Trophoblast cell (in vitro differentiated cells and primary cell): ENCODE data around the gene AEBP1.

Source experiments
- DNase-seq, 2 donors: peaks; one replicate each; pipeline ENCODE4 v3.0.0-alpha.2; 2016
- H2AFZ ChIP-seq: 2 replicates; pipeline ENCODE4 v1.6.1; 2013; ENCODE audit warnings: low read length, moderate library complexity, mild to moderate bottlenecking; ENCODE audit not compliant: insufficient read depth, poor library complexity
- H2AK5ac ChIP-seq: 2 replicates; pipeline ENCODE4 v1.6.1; 2013; ENCODE audit warnings: mild to moderate bottlenecking, low read length
- H2BK120ac ChIP-seq: 2 replicates; pipeline ENCODE4 v1.6.1; 2013; ENCODE audit warnings: low read length, mild to moderate bottlenecking, moderate library complexity; ENCODE audit not compliant: insufficient read depth, poor library complexity
- H2BK12ac ChIP-seq: 2 replicates; pipeline ENCODE4 v1.6.1; 2013; ENCODE audit warnings: mild to moderate bottlenecking, low read length, moderate library complexity
- H2BK5ac ChIP-seq: 2 replicates; pipeline ENCODE4 v1.6.1; 2013; ENCODE audit warnings: low read length, low read depth, moderate library complexity, mild to moderate bottlenecking; ENCODE audit not compliant: poor library complexity
- H3K14ac ChIP-seq: 2 replicates; pipeline ENCODE4 v1.6.1; 2013; ENCODE audit warnings: mild to moderate bottlenecking, low read length
- H3K18ac ChIP-seq: 2 replicates; pipeline ENCODE4 v1.6.1; 2013; ENCODE audit warnings: mild to moderate bottlenecking, low read length
- H3K23ac ChIP-seq: 2 replicates; pipeline ENCODE4 v1.6.1; 2013; ENCODE audit warnings: low read length
- H3K27ac ChIP-seq: 2 replicates; pipeline ENCODE4 v1.5.1; 2013; ENCODE audit warnings: low read depth, mild to moderate bottlenecking, inconsistent platforms, low read length, moderate library complexity
- H3K27me3 ChIP-seq: 2 replicates; pipeline ENCODE4 v1.6.1; 2013; ENCODE audit warnings: inconsistent platforms, mild to moderate bottlenecking, low read length, moderate library complexity; ENCODE audit not compliant: insufficient read depth
- H3K36me3 ChIP-seq, 2 experiments: 1 replicate in 1 of 2; 2 replicates in 1 of 2; pipeline ENCODE4 v1.6.1; 2013; ENCODE audit warnings: low read length in 2 of 2, mild to moderate bottlenecking in 2 of 2, moderate library complexity in 1 of 2; ENCODE audit not compliant: insufficient read depth in 2 of 2, control insufficient read depth in 1 of 2
- H3K4ac ChIP-seq: 2 replicates; pipeline ENCODE4 v1.6.1; 2013; ENCODE audit warnings: low read depth, mild to moderate bottlenecking, low read length, moderate library complexity
- H3K4me1 ChIP-seq, 2 experiments: 1 replicate in 1 of 2; 2 replicates in 1 of 2; pipeline ENCODE4 v1.6.1; 2013; ENCODE audit warnings: low read length in 2 of 2, mild to moderate bottlenecking in 2 of 2, moderate library complexity in 1 of 2; ENCODE audit not compliant: insufficient read depth in 2 of 2, control insufficient read depth in 1 of 2
- H3K4me2 ChIP-seq: 2 replicates; pipeline ENCODE4 v1.6.1; 2013; ENCODE audit warnings: inconsistent platforms, mild to moderate bottlenecking, low read length, moderate library complexity
- H3K4me3 ChIP-seq: 2 replicates; pipeline ENCODE4 v1.5.1; 2013; ENCODE audit warnings: mild to moderate bottlenecking, low read depth, low read length, inconsistent platforms
- H3K79me1 ChIP-seq: one replicate; pipeline ENCODE4 v1.6.1; 2013; ENCODE audit warnings: low read length
- H3K79me2 ChIP-seq: 2 replicates; pipeline ENCODE4 v1.6.1; 2013; ENCODE audit warnings: low read length, mild to moderate bottlenecking; ENCODE audit not compliant: control insufficient read depth, insufficient read depth, poor library complexity
- H3K9ac ChIP-seq: 2 replicates; pipeline ENCODE4 v1.6.1; 2013; ENCODE audit warnings: mild to moderate bottlenecking, low read length
- H3K9me3 ChIP-seq: 2 replicates; pipeline ENCODE4 v1.6.1; 2013; ENCODE audit warnings: low read depth, mild to moderate bottlenecking, control low read depth, inconsistent platforms, low read length; ENCODE audit not compliant: insufficient read depth
- H4K12ac ChIP-seq: 2 replicates; pipeline ENCODE4 v1.6.1; 2013; ENCODE audit warnings: low read depth, mild to moderate bottlenecking, low read length, moderate library complexity
- H4K8ac ChIP-seq: 2 replicates; pipeline ENCODE4 v1.6.1; 2013; ENCODE audit warnings: low read depth, mild to moderate bottlenecking, low read length, moderate library complexity
- H4K91ac ChIP-seq: one replicate; pipeline ENCODE4 v1.6.1; 2013; ENCODE audit warnings: low read depth, mild to moderate bottlenecking, low read length, moderate library complexity
- WGBS: extraction: QIAGEN DNeasy Blood & Tissue Kit; methylation state at CpG from one replicate; pipeline ENCODE4 v1.1.7; 2013; ENCODE audit warnings: missing lambda C conversion rate; ENCODE audit not compliant: insufficient read length, insufficient coverage; ENCODE audit errors: extremely low coverage; 5-methylcytosine and 5-hydroxymethylcytosine counted together

Gene AEBP1

GRCh38 chr7:44148166-44148565, 44.0 kb downstream of the AEBP1 start:
- Histone ChIP-seq H3K36me3 (no peaks in the 10 kb centered on the region), H2BK12ac (no peak overlapping the region), H4K8ac (no peak overlapping the region), H4K12ac (no peak overlapping the region), H3K23ac (no peak overlapping the region), H3K4ac (no peak overlapping the region), H2AFZ (no peak overlapping the region), H3K4me3 (no peak overlapping the region), H3K4me2 (no peak overlapping the region), H3K27ac (no peak overlapping the region), H4K91ac (no peak overlapping the region), H3K79me2 (no peaks in the 10 kb centered on the region), H3K27me3 (peaks cover 14% of the 10 kb centered on the region), H3K9me3 (peaks cover 12% of the 10 kb centered on the region), H2BK5ac (no peak overlapping the region), H3K79me1 (no peaks in the 10 kb centered on the region), H3K9ac (no peak overlapping the region), H3K18ac (no peak overlapping the region), H2BK120ac (no peak overlapping the region), H2AK5ac (no peak overlapping the region), H3K4me1 (peaks cover 5 to 16% of the 10 kb centered on the region in 2 experiments), H3K14ac (no peak overlapping the region)
- no CpG with 5 or more reads among the region's 2 CpGs for WGBS
- no peak for DNase-seq

- Histone ChIP-seq H3K9me3 (peaks cover 13% of the 10 kb centered on the region), H2AFZ (no peak overlapping the region), H4K8ac (no peak overlapping the region), H3K23ac (no peak overlapping the region), H3K4me1 (peaks cover 5 to 16% of the 10 kb centered on the region in 2 experiments), H3K4ac (no peak overlapping the region), H3K4me3 (no peak overlapping the region), H3K79me1 (no peaks in the 10 kb centered on the region), H2BK12ac (no peak overlapping the region), H2BK5ac (no peak overlapping the region), H3K27me3 (peaks cover 14% of the 10 kb centered on the region), H4K12ac (no peak overlapping the region), H3K4me2 (no peak overlapping the region), H3K79me2 (no peaks in the 10 kb centered on the region), H4K91ac (no peak overlapping the region), H3K36me3 (no peaks in the 10 kb centered on the region), H2AK5ac (no peak overlapping the region), H3K27ac (no peak overlapping the region), H3K9ac (no peak overlapping the region), H3K18ac (no peak overlapping the region), H2BK120ac (no peak overlapping the region), H3K14ac (no peak overlapping the region)
- no CpG with 5 or more reads among the region's 9 CpGs for WGBS
- DNase-seq: no peak
Observed at GRCh38 chr7:44148961-44149536, 44.9 kb downstream of the AEBP1 start.

GRCh38 chr7:44149571-44150465, 45.7 kb downstream of the AEBP1 start:
- peaks cover 11% of the 10 kb centered on the region for H3K27me3 ChIP-seq
- H2BK5ac ChIP-seq: no peak overlapping the region
- H3K4me3 ChIP-seq: no peak overlapping the region
- H3K36me3 ChIP-seq: no peaks in the 10 kb centered on the region
- no peak overlapping the region for H4K8ac ChIP-seq
- no peak overlapping the region for H3K9ac ChIP-seq
- H3K4me2 ChIP-seq: no peak overlapping the region
- H3K27ac ChIP-seq: no peak overlapping the region
- H3K18ac ChIP-seq: no peak overlapping the region
- H2BK12ac ChIP-seq: no peak overlapping the region
- DNase-seq: no peak
- H3K9me3 ChIP-seq: peaks cover 11% of the 10 kb centered on the region
- H3K14ac ChIP-seq: no peak overlapping the region
- no CpG with 5 or more reads among the region's 18 CpGs for WGBS
- H3K4ac ChIP-seq: no peak overlapping the region
- no peak overlapping the region for H4K12ac ChIP-seq
- no peak overlapping the region for H2AFZ ChIP-seq
- H4K91ac ChIP-seq: no peak overlapping the region
- no peaks in the 10 kb centered on the region for H3K79me1 ChIP-seq
- H2BK120ac ChIP-seq: no peak overlapping the region
- H3K4me1 ChIP-seq: peaks cover 5 to 19% of the 10 kb centered on the region in 2 experiments
- H2AK5ac ChIP-seq: no peak overlapping the region
- H3K79me2 ChIP-seq: no peaks in the 10 kb centered on the region
- H3K23ac ChIP-seq: no peak overlapping the region

DNA sequence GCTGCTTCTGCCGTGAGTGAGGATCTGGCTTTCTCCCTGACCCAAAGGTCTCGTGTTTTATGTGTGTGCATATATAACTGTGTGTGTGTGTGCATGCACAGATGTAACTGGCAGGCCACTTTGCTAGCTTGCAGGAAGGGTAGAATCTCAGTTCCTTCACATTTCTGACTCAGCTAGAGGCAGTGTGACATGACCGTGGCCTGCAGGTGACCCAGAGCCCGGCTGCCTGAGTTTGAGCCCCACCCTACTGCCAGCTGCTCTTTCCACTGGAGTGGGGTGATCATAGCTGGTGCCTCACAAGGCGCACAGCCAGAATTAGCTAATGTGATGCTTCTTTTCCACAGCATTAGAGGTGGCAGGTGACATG, 46.3 kb downstream of the AEBP1 start:
- Histone ChIP-seq H4K12ac (no peak overlapping the region), H3K79me2 (no peaks in the 10 kb centered on the region), H2AFZ (no peak overlapping the region), H4K8ac (no peak overlapping the region), H2BK5ac (no peak overlapping the region), H3K9ac (no peak overlapping the region), H4K91ac (no peak overlapping the region), H3K18ac (no peak overlapping the region), H3K4me2 (no peak overlapping the region), H3K27ac (no peak overlapping the region), H3K9me3 (peaks cover 5% of the 10 kb centered on the region), H2AK5ac (no peak overlapping the region), H3K14ac (no peak overlapping the region), H2BK120ac (no peak overlapping the region), H3K4ac (no peak overlapping the region), H3K23ac (no peak overlapping the region), H2BK12ac (no peak overlapping the region), H3K4me3 (no peak overlapping the region), H3K27me3 (peaks cover 5% of the 10 kb centered on the region), H3K36me3 (no peaks in the 10 kb centered on the region), H3K4me1 (peaks cover 7 to 19% of the 10 kb centered on the region in 2 experiments), H3K79me1 (no peaks in the 10 kb centered on the region)
- no CpG with 5 or more reads among the region's 5 CpGs for WGBS
- DNase-seq: no peak
